HEK293 (cell line): Measurements from ENCODE around the gene AFF4.

Source experiments
- CTCF ChIA-PET: fragments of 350-600 bp; formaldehyde crosslinking; extraction: SDS; loops from one replicate; lab custom pipeline; 2021; ENCODE audit warnings: antibody characterized with exemption; lab: Yijun Ruan, JAX
- POLR2A ChIA-PET: fragments of 300-600 bp; formaldehyde crosslinking; extraction: SDS; loops from one replicate; lab custom pipeline; 2020; ENCODE audit warnings: antibody characterized with exemption, inconsistent platforms; lab: Yijun Ruan, JAX
- H3K27ac ChIP-seq: fragments of 200-500 bp; sonication (Bioruptor generic); 2 replicates; pipeline ENCODE4 v1.5.1; 2014; ENCODE audit warnings: low read depth, low read length, control low read depth, inconsistent platforms; ENCODE audit errors: extremely low read depth
- H3K36me3 ChIP-seq, 2 experiments: fragments of 200-500 bp in 1 of 2; sonication (Bioruptor generic) in 1 of 2; 1 replicate in 1 of 2; 2 replicates in 1 of 2; pipeline ENCODE4 v1.5.1; 2014 to 2017; ENCODE audit warnings: inconsistent platforms in 2 of 2, low read length in 2 of 2; ENCODE audit not compliant: control insufficient read depth in 2 of 2, insufficient read depth in 1 of 2
- H3K4me1 ChIP-seq: fragments of 200-500 bp; sonication (Bioruptor generic); 2 replicates; pipeline ENCODE4 v1.5.1; 2014; ENCODE audit warnings: mild to moderate bottlenecking, low read length, inconsistent platforms; ENCODE audit not compliant: control insufficient read depth, insufficient read depth
- H3K4me3 ChIP-seq: 2 replicates; pipeline ENCODE4 v1.5.1; 2011; ENCODE audit warnings: low read depth, mild to moderate bottlenecking, control low read depth, low read length, moderate library complexity
- H3K9me3 ChIP-seq: fragments of 200-500 bp; sonication (Bioruptor generic); 2 replicates; pipeline ENCODE4 v1.5.1; 2014; ENCODE audit warnings: low read depth, low read length, inconsistent platforms; ENCODE audit not compliant: control insufficient read depth, insufficient read depth
- BCL11A ChIP-seq: fragments of 450-650 bp; formaldehyde crosslinking; IDR thresholded peaks from 2 replicates; pipeline ENCODE4 v1.5.1; 2016; ENCODE audit warnings: low read depth, missing biosample characterization, missing genetic modification characterization
- BCL11B ChIP-seq: fragments of 450-650 bp; formaldehyde crosslinking; IDR thresholded peaks from 2 replicates; pipeline ENCODE4 v1.5.1; 2016; ENCODE audit warnings: low read depth, missing biosample characterization, missing genetic modification characterization
- SP3 ChIP-seq: fragments of 450-650 bp; formaldehyde crosslinking; IDR thresholded peaks from 2 replicates; pipeline ENCODE4 v1.5.1; 2016; ENCODE audit warnings: missing biosample characterization, missing genetic modification characterization
- ZBTB20 ChIP-seq: fragments of 450-650 bp; formaldehyde crosslinking; IDR thresholded peaks from 2 replicates; pipeline ENCODE4 v1.5.1; 2016; ENCODE audit warnings: missing biosample characterization, missing genetic modification characterization
- ZFP69B ChIP-seq: fragments of 450-650 bp; formaldehyde crosslinking; IDR thresholded peaks from 2 replicates; pipeline ENCODE4 v1.5.1; 2016; ENCODE audit warnings: missing biosample characterization, missing genetic modification characterization
- ZNF138 ChIP-seq: fragments of 450-650 bp; formaldehyde crosslinking; IDR thresholded peaks from 2 replicates; pipeline ENCODE4 v1.5.1; 2016; ENCODE audit warnings: missing biosample characterization, missing genetic modification characterization, borderline replicate concordance
- ZNF239 ChIP-seq: fragments of 450-650 bp; formaldehyde crosslinking; IDR thresholded peaks from 2 replicates; pipeline ENCODE4 v1.5.1; 2016; ENCODE audit warnings: missing biosample characterization, missing genetic modification characterization
- ZNF324 ChIP-seq: fragments of 450-650 bp; formaldehyde crosslinking; IDR thresholded peaks from 2 replicates; pipeline ENCODE4 v1.5.1; 2016; ENCODE audit warnings: missing biosample characterization, missing genetic modification characterization
- ZNF391 ChIP-seq: fragments of 450-650 bp; formaldehyde crosslinking; IDR thresholded peaks from 2 replicates; pipeline ENCODE4 v1.5.1; 2016; ENCODE audit warnings: low read depth, missing biosample characterization, missing genetic modification characterization, borderline replicate concordance
- ZNF514 ChIP-seq: fragments of 450-650 bp; formaldehyde crosslinking; IDR thresholded peaks from 2 replicates; pipeline ENCODE4 v1.5.1; 2016; ENCODE audit warnings: missing biosample characterization, missing genetic modification characterization
- ZNF530 ChIP-seq: fragments of 450-650 bp; formaldehyde crosslinking; IDR thresholded peaks from 2 replicates; pipeline ENCODE4 v1.5.1; 2016; ENCODE audit warnings: low read depth, missing biosample characterization, missing genetic modification characterization
- ZNF548 ChIP-seq: fragments of 450-650 bp; formaldehyde crosslinking; IDR thresholded peaks from 2 replicates; pipeline ENCODE4 v1.5.1; 2016; ENCODE audit warnings: missing biosample characterization, missing genetic modification characterization
- ZNF624 ChIP-seq: fragments of 450-650 bp; formaldehyde crosslinking; IDR thresholded peaks from 2 replicates; pipeline ENCODE4 v1.5.1; 2017; ENCODE audit warnings: missing biosample characterization, missing genetic modification characterization
- ZNF664 ChIP-seq: fragments of 450-650 bp; formaldehyde crosslinking; IDR thresholded peaks from 2 replicates; pipeline ENCODE4 v1.5.1; 2016; ENCODE audit warnings: missing biosample characterization, missing genetic modification characterization
- TF ChIP-seq, protein P1 (sequence below): fragments of 450-650 bp; formaldehyde crosslinking; IDR thresholded peaks from 2 replicates; pipeline ENCODE4 v1.5.1; 2016; ENCODE audit warnings: missing biosample characterization, missing genetic modification characterization
- TF ChIP-seq, protein P2 (sequence below): fragments of 450-650 bp; formaldehyde crosslinking; IDR thresholded peaks from 2 replicates; pipeline ENCODE4 v1.5.1; 2017; ENCODE audit warnings: missing biosample characterization, missing genetic modification characterization
- TF ChIP-seq, protein P3 (sequence below): fragments of 450-650 bp; formaldehyde crosslinking; IDR thresholded peaks from 2 replicates; pipeline ENCODE4 v1.5.1; 2017; ENCODE audit warnings: missing biosample characterization, missing genetic modification characterization
- TF ChIP-seq, protein P4 (sequence below): fragments of 450-650 bp; formaldehyde crosslinking; IDR thresholded peaks from 2 replicates; pipeline ENCODE4 v1.5.1; 2016; ENCODE audit warnings: missing biosample characterization, missing genetic modification characterization
- TF ChIP-seq, protein P5 (sequence below): fragments of 450-650 bp; formaldehyde crosslinking; IDR thresholded peaks from 2 replicates; pipeline ENCODE4 v1.5.1; 2016; ENCODE audit warnings: missing biosample characterization, missing genetic modification characterization
- TF ChIP-seq, protein P6 (sequence below): fragments of 450-650 bp; formaldehyde crosslinking; IDR thresholded peaks from 2 replicates; pipeline ENCODE4 v1.5.0; 2017; ENCODE audit warnings: missing biosample characterization, missing genetic modification characterization, borderline replicate concordance

The AFF4 gene

DNA sequence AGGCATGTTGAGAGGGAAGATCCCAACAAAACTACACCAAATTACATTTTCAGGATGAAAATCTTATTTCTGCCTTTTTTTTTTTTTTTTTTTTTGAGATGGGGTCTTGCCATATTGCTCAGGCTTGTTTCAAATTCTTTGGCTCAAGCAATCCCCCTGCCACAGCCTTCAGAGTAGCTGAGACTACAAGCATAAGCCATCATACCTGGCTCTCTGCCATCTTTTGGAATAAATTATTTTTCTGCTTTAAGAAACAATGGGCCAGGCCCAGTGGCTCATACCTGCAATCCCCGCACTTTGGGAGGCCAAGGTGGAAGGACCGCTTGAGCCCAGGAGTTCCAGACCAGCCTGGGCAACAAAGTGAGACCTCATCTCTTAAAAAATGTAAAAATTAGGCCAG lies 14.3 kb downstream of the AFF4 start:
- POLR2A ChIA-PET: no interaction called here
- CTCF ChIA-PET: no interaction called here

DNA sequence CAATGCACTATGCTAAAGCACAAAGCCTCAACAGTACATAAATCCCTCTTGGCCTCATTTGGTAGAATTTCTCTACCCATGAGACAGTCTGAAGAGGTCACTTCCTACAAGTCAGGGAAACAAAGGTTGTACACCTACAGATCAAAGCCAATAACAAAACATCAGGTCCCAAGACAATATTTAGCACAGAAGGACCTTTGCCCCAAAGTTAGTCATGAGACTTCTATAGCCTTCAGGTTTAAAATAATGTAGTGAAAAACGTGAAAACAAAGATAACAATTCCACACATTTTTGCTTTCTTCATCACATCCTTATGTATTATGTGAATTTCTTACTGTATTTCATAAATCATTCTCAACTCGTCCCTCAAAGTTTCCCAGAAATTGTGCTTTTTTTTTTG lies 15.8 kb downstream of the AFF4 start:
- Histone ChIP-seq H3K4me3 (no peak overlapping the region), H3K4me1 (no peaks in the 10 kb centered on the region), H3K27ac (no peak overlapping the region), H3K36me3 (peaks cover 7 to 31% of the 10 kb centered on the region in 2 experiments; a peak in 2 of 3 replicates), H3K9me3 (no peaks in the 10 kb centered on the region)
- no peak for TF ChIP-seq ZNF664
- no peak for TF ChIP-seq ZNF324 (tag by site-specific recombination)
- TF ChIP-seq, protein P1, sequence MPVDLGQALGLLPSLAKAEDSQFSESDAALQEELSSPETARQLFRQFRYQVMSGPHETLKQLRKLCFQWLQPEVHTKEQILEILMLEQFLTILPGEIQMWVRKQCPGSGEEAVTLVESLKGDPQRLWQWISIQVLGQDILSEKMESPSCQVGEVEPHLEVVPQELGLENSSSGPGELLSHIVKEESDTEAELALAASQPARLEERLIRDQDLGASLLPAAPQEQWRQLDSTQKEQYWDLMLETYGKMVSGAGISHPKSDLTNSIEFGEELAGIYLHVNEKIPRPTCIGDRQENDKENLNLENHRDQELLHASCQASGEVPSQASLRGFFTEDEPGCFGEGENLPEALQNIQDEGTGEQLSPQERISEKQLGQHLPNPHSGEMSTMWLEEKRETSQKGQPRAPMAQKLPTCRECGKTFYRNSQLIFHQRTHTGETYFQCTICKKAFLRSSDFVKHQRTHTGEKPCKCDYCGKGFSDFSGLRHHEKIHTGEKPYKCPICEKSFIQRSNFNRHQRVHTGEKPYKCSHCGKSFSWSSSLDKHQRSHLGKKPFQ (tag by site-specific recombination): no peak
- no peak for TF ChIP-seq ZNF391 (tag by site-specific recombination)
- TF ChIP-seq ZNF548 (tag by site-specific recombination): no peak
- TF ChIP-seq, protein P2, sequence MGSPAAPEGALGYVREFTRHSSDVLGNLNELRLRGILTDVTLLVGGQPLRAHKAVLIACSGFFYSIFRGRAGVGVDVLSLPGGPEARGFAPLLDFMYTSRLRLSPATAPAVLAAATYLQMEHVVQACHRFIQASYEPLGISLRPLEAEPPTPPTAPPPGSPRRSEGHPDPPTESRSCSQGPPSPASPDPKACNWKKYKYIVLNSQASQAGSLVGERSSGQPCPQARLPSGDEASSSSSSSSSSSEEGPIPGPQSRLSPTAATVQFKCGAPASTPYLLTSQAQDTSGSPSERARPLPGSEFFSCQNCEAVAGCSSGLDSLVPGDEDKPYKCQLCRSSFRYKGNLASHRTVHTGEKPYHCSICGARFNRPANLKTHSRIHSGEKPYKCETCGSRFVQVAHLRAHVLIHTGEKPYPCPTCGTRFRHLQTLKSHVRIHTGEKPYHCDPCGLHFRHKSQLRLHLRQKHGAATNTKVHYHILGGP (tag by site-specific recombination): no peak
- TF ChIP-seq, protein P3, sequence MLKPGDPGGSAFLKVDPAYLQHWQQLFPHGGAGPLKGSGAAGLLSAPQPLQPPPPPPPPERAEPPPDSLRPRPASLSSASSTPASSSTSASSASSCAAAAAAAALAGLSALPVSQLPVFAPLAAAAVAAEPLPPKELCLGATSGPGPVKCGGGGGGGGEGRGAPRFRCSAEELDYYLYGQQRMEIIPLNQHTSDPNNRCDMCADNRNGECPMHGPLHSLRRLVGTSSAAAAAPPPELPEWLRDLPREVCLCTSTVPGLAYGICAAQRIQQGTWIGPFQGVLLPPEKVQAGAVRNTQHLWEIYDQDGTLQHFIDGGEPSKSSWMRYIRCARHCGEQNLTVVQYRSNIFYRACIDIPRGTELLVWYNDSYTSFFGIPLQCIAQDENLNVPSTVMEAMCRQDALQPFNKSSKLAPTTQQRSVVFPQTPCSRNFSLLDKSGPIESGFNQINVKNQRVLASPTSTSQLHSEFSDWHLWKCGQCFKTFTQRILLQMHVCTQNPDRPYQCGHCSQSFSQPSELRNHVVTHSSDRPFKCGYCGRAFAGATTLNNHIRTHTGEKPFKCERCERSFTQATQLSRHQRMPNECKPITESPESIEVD (tag by site-specific recombination): no peak
- ChIA-PET POLR2A (no interaction called here), CTCF (no interaction called here)

More for the DNA sequence above, 14.3 kb downstream of the AFF4 start:
- Histone ChIP-seq H3K36me3 (peaks cover 9 to 21% of the 10 kb centered on the region in 2 experiments; a peak in 2 of 3 replicates), H3K4me1 (peaks cover 3% of the 10 kb centered on the region; the same call in 1 of the 2 replicates), H3K9me3 (no peaks in the 10 kb centered on the region), H3K4me3 (no peak overlapping the region), H3K27ac (no peak overlapping the region)
- TF ChIP-seq ZFP69B (no peak), SP3 (tag by site-specific recombination) (no peak), ZNF514 (tag by site-specific recombination) (no peak), BCL11B (tag by site-specific recombination) (no peak), ZNF530 (no peak), ZBTB20 (no peak), ZNF624 (tag by site-specific recombination) (no peak), ZNF138 (tag by site-specific recombination) (no peak), ZNF239 (tag by site-specific recombination) (no peak), BCL11A (no peak)
- TF ChIP-seq, protein P4, sequence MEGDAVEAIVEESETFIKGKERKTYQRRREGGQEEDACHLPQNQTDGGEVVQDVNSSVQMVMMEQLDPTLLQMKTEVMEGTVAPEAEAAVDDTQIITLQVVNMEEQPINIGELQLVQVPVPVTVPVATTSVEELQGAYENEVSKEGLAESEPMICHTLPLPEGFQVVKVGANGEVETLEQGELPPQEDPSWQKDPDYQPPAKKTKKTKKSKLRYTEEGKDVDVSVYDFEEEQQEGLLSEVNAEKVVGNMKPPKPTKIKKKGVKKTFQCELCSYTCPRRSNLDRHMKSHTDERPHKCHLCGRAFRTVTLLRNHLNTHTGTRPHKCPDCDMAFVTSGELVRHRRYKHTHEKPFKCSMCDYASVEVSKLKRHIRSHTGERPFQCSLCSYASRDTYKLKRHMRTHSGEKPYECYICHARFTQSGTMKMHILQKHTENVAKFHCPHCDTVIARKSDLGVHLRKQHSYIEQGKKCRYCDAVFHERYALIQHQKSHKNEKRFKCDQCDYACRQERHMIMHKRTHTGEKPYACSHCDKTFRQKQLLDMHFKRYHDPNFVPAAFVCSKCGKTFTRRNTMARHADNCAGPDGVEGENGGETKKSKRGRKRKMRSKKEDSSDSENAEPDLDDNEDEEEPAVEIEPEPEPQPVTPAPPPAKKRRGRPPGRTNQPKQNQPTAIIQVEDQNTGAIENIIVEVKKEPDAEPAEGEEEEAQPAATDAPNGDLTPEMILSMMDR (tag by site-specific recombination): no peak
- TF ChIP-seq, protein P3 (tag by site-specific recombination): no peak
- TF ChIP-seq, protein P5, sequence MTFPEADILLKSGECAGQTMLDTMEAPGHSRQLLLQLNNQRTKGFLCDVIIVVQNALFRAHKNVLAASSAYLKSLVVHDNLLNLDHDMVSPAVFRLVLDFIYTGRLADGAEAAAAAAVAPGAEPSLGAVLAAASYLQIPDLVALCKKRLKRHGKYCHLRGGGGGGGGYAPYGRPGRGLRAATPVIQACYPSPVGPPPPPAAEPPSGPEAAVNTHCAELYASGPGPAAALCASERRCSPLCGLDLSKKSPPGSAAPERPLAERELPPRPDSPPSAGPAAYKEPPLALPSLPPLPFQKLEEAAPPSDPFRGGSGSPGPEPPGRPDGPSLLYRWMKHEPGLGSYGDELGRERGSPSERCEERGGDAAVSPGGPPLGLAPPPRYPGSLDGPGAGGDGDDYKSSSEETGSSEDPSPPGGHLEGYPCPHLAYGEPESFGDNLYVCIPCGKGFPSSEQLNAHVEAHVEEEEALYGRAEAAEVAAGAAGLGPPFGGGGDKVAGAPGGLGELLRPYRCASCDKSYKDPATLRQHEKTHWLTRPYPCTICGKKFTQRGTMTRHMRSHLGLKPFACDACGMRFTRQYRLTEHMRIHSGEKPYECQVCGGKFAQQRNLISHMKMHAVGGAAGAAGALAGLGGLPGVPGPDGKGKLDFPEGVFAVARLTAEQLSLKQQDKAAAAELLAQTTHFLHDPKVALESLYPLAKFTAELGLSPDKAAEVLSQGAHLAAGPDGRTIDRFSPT (tag by site-specific recombination): no peak
- TF ChIP-seq, protein P6, sequence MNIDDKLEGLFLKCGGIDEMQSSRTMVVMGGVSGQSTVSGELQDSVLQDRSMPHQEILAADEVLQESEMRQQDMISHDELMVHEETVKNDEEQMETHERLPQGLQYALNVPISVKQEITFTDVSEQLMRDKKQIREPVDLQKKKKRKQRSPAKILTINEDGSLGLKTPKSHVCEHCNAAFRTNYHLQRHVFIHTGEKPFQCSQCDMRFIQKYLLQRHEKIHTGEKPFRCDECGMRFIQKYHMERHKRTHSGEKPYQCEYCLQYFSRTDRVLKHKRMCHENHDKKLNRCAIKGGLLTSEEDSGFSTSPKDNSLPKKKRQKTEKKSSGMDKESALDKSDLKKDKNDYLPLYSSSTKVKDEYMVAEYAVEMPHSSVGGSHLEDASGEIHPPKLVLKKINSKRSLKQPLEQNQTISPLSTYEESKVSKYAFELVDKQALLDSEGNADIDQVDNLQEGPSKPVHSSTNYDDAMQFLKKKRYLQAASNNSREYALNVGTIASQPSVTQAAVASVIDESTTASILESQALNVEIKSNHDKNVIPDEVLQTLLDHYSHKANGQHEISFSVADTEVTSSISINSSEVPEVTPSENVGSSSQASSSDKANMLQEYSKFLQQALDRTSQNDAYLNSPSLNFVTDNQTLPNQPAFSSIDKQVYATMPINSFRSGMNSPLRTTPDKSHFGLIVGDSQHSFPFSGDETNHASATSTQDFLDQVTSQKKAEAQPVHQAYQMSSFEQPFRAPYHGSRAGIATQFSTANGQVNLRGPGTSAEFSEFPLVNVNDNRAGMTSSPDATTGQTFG (tag by site-specific recombination): no peak
